GM18520 (cell line): Measurements from ENCODE around the gene SLC25A6.
"Not testable (repeated sequence)": the region's sequence is repeated elsewhere in the genome, so short reads cannot be mapped to it uniquely, and the experiment has no call there.

Experiments used
- ATAC-seq: cut with Tn5 transposase; IDR thresholded peaks from one replicate; pipeline ENCODE4 v1.9.1; 2021; ENCODE audit not compliant: unreplicated experiment

SLC25A6 gene

DNA sequence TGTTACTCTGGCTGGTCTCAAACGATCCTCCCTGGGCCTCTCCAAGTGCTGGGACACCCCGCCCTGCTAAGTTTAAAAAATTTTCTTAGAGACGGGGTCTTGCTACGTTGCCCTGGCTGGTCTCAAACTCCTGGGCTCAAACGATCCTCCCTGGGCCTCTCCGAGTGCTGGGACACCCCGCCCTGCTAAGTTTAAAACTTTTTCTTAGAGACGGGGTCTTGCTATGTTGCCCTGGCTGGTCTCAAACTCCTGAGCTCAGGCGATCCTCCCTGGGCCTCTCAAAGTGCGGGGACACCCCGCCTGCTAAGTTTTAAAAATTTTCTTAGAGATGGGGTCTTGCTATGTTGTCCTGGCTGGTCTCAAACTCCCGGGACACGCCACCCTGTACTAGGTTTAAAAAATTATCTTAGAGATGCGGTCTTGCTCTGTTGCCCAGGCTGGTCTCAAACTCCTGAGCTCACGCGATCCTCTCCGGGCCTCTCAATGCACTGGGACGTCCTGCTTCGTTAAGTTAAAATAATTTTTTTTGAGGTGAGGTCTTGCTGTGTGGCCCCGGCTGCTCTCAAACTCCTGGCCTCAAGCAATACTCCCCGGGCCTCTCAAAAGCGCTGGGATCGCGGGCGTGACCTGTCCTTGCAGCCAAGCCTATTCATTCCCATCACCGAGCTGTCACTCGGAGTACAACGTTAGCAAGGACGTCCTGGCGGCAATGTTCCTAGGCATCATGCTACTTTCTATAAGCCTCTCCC is 1.1 kb downstream of the SLC25A6 start:
- ATAC-seq, result no peak

GRCh38 chrX:1389993-1390285 is 2.0 kb downstream of the SLC25A6 start:
- no peak for ATAC-seq

GRCh38 chrX:1389181-1389992 is 2.5 kb downstream of the SLC25A6 start:
- no peak for ATAC-seq

- no peak for ATAC-seq
Observed at GRCh38 chrX:1388651-1389050, 3.3 kb downstream of the SLC25A6 start.

DNA sequence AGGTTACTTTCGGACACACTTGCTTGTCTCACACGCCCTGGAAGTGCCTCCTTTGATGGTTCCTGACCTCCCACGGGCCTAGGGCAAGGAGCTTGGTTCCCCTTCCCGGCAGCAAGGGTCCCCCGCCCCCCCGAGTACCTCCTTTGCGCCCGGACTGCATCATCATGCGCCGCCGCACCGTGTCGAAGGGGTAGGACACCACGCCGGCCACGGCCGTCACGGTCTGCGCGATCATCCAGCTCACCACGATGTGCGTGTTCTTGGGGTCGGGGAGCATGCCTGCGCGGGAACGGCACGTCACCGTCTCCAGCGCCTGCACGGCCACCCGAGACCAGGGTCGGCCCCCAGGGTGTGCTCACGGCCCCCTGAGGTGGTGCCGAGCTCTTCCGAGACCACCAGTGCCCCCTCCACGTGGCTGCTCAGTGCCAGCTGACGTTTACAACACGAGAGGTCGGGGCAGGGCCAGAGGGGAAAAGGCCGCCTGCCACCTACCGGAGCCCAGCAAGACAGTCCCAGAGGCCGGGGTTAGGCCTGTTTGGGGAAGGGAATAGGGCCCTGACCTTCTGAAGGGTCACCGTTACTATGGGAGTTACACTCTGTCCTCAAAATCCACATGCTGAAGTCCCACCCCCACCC is 4.7 kb downstream of the SLC25A6 start:
- ATAC-seq, result no peak

- ATAC-seq, result no peak
Observed at GRCh38 chrX:1386338-1387127, 5.4 kb downstream of the SLC25A6 start.

GRCh38 chrX:1385253-1386223 is 6.4 kb downstream of the SLC25A6 start:
- ATAC-seq, result no peak

GRCh38 chrX:1384658-1385252 is 7.2 kb downstream of the SLC25A6 start:
- no peak for ATAC-seq

- ATAC-seq, result no peak
Observed at GRCh38 chrX:1380672-1381233, 11.2 kb downstream of the SLC25A6 start.

GRCh38 chrX:1378306-1378759 is 13.6 kb downstream of the SLC25A6 start:
- no peak for ATAC-seq

DNA sequence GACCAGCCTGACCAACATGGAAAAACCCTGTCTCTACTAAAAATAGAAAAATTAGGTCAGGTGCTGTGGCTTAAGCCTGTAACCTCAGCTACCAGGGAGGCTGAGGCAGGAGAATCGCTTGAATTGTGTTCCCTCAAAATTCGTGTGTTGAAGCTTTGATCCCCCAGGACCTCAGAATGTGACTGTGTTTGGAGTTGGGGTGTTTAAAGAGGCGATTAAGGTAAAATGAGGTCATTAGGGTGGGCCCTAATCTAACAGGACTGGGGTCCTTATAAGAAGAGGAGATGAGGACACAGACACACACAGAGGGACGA is 23.6 kb downstream of the SLC25A6 start:
- ATAC-seq, result no peak

DNA sequence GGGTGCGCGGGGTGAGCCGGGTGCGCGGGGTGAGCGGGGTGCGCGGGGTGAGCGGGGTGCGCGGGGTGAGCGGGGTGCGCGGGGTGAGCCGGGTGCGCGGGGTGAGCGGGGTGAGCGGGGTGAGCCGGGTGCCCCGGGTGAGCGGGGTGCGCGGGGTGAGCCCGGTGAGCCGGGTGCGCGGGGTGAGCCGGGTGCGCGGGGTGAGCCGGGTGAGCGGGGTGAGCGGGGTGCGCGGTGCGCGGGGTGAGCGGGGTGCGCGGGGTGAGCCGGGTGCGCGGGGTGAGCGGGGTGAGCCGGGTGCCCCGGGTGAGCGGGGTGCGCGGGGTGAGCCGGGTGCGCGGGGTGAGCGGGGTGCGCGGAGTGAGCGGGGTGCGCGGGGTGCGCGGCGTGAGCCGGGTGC is 25.6 kb downstream of the SLC25A6 start:
- not testable (repeated sequence) for ATAC-seq

- no peak for ATAC-seq
Observed at GRCh38 chrX:1361910-1362309, 30.0 kb downstream of the SLC25A6 start.

DNA sequence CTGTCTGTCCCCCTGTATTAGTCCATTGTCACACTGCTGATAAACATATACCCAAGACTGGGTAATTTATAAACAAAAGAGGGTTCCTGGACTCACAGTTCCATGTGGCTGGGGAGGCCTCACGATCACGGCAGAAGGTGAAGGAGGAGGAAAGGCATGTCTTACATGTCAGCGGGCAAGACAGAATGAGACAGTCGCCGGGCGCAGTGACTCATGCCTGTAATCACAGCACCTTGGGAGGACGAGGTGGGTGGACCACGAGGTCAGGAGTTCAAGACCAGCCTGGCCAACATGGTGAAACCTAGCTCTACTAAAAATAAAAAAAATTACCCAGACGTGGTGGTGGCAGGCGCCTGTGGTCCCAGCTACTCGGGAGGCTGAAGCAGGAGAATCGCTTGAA is 30.6 kb downstream of the SLC25A6 start:
- no peak for ATAC-seq

DNA sequence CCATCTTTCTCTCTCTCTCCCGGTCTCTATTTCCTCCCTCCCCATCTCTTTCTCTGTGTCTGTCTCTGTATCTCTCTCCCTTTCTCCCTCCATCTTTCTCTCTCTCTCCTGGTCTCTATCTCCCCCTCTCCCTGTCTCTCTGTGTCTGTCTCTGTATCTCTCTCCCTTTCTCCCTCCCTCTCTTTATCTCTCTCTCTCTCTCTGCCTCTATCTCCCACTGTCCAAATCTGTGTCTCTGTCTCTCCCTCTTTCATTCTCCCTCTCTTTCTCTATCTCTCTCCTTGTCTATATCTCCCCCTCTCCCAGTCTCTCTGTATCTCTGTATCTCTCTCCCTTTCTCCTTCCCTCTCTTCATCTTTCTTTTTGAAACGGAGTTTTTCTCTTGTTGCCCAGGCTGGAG is 31.7 kb downstream of the SLC25A6 start:
- no peak for ATAC-seq

- ATAC-seq, result no peak
Observed at GRCh38 chrX:1359477-1359873, 32.4 kb downstream of the SLC25A6 start.

DNA sequence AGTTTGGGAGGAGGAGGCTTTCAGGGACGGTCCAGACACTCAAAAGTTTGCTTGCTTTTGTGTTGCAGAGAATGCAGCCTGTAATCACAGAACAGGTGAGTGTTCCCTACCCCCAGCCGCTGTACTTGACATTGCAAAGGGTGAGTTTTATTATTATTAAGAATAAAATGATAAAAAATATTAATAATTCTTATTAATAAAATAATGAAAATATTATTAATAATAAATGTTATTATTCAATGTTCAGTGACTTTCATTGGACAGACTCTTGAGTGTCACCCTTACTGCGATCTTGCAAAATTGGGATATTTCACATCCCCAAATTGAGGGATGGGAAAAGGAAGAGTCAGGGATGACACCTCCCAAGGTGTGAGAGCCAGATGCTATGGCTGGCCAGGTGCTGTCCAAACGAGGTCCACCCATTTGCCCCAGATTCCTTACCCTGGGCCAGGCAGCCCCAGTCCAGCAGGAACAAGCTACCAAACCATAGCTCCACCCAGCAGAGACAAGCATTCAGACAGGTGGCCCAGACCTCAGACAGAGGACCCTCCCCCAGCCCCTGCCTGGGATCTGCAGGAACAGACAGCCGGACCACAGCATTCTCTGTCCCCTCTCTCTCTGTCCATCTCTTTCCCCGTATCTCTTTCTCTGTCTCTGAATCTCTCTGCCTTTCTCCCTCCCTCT is 33.0 kb downstream of the SLC25A6 start:
- no peak for ATAC-seq

- no peak for ATAC-seq
Observed at GRCh38 chrX:1357993-1358392, 33.9 kb downstream of the SLC25A6 start.
